Uterus (tissue), 2 donors: Measurements from ENCODE around the gene C6orf62.

Experiments
- CTCF ChIP-seq, 4 experiments: fragments of 200-600 bp in 2 of 4; fragments of 450-650 bp in 2 of 4; sonication (generic) in 2 of 4; IDR thresholded peaks; one replicate each; pipeline ENCODE4 v1.5.1; 2016 to 2019; ENCODE audit warnings: antibody characterized with exemption in 4 of 4, mild to moderate bottlenecking in 2 of 4, moderate library complexity in 1 of 4
- POLR2A ChIP-seq, 2 donors: fragments of 450-650 bp; IDR thresholded peaks; one replicate each; pipeline ENCODE4 v1.6.1; 2016; ENCODE audit warnings: antibody characterized with exemption in 2 of 2, mild to moderate bottlenecking in 1 of 2, moderate library complexity in 1 of 2

GRCh38 chr6:24667378-24667803 lies 51.6 kb downstream of the C6orf62 start:
- TF ChIP-seq POLR2A (IDR thresholded peaks at IDR 0.05) (no peak), CTCF (IDR thresholded peaks at IDR 0.05) (no peak)
